ENCODE data around the gene S1PR2. TPM values are rescaled to one million over a fixed set of nuclear protein-coding genes. Genes with fewer than 3 reads are reported as not detected.
"Not testable (repeated sequence)": the region's sequence is repeated elsewhere in the genome, so short reads cannot be mapped to it uniquely, and the experiment has no call there.

S1PR2 gene
- total RNA-seq, 2 donors from 2014 or later: 8.3 to 15.6 TPM

DNA sequence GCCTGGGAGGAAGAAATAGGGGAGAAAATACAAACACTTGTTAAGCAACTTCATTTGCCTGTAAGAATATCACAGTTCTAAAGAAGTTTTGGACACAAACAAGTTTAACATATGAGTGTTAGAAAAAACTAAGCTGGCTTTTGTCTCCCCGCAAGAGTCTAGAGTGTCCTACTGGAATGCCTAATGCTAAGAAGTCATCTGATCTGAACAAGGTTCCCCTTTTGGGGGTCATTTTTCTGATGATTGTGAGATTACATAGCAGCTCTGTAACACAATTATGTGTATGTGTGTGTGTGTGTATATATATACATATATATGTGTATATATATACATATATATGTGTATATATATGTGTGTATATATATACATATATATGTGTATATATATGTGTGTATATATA lies 49.1 kb downstream of the S1PR2 start:
- DNase-seq (ENCODE audit: low spot score) (no peak), ATAC-seq (ENCODE audit: insufficient number of reproducible peaks, low FRiP score, low read depth) (no peak)
- Histone ChIP-seq H3K9me3 (no peaks in the 10 kb centered on the region), H3K36me3 (peaks cover 15% of the 10 kb centered on the region), H3K27ac (no peak overlapping the region), H3K4me3 (no peak overlapping the region), H3K4me1 (ENCODE audit: control insufficient read depth in 1 of 2, low read depth in 2 of 2) (no peaks in the 10 kb centered on the region), H3K27me3 (replicated peaks; ENCODE audit: insufficient read depth) (no peaks in the 10 kb centered on the region)
- TF ChIP-seq, protein P1, sequence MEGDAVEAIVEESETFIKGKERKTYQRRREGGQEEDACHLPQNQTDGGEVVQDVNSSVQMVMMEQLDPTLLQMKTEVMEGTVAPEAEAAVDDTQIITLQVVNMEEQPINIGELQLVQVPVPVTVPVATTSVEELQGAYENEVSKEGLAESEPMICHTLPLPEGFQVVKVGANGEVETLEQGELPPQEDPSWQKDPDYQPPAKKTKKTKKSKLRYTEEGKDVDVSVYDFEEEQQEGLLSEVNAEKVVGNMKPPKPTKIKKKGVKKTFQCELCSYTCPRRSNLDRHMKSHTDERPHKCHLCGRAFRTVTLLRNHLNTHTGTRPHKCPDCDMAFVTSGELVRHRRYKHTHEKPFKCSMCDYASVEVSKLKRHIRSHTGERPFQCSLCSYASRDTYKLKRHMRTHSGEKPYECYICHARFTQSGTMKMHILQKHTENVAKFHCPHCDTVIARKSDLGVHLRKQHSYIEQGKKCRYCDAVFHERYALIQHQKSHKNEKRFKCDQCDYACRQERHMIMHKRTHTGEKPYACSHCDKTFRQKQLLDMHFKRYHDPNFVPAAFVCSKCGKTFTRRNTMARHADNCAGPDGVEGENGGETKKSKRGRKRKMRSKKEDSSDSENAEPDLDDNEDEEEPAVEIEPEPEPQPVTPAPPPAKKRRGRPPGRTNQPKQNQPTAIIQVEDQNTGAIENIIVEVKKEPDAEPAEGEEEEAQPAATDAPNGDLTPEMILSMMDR (IDR thresholded peaks at IDR 0.05): no peak

DNA sequence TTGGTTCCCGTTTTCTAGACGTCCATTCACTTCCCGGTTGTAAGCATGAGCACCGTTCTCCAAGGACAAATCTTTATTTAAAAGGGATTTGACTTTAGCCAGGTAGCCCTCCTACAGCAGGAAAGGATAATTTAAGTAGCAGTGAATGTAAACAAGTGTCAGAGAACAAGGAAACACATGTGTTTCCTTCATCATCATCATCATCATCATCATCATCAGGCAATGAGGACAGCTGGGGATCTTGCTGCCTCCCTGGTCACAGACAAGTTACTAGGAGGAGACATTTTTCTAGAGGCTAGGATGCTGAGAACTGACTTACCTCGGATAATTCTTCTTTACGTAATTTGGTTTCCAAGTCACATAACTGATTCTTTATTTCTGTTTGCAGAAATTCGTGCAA lies 50.7 kb downstream of the S1PR2 start:
- H3K4me1 ChIP-seq (ENCODE audit: control insufficient read depth in 1 of 2, low read depth in 2 of 2): no peaks in the 10 kb centered on the region
- no peak overlapping the region for H3K27ac ChIP-seq
- TF ChIP-seq, protein P1 (IDR thresholded peaks at IDR 0.05): no peak
- ATAC-seq (ENCODE audit: insufficient number of reproducible peaks, low FRiP score, low read depth) (no peak), DNase-seq (ENCODE audit: low spot score) (no peak)
- peaks cover 18% of the 10 kb centered on the region for H3K36me3 ChIP-seq
- no peaks in the 10 kb centered on the region for H3K9me3 ChIP-seq
- no peak overlapping the region for H3K4me3 ChIP-seq
- H3K27me3 ChIP-seq (replicated peaks; ENCODE audit: insufficient read depth): no peaks in the 10 kb centered on the region

DNA sequence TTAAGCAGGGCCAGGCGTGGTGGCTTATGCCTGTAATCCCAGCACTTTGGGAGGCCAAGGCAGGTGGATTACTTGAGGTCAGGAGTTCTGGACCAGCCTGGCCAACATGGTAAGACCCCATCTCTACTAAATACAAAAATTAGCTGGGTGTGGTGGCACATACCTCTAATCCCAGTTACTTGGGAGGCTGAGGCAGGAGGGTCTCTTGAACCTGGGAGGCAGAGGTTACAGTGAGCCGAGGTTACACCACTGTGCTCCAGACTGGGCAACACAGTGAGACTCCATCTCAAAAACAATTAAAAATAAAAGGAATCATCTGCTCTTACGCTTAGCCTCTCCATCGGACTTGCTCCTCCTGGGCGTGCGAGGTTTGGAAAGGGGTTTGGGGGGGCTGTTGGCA lies 51.1 kb downstream of the S1PR2 start:
- not testable (repeated sequence) for H3K4me1 ChIP-seq (ENCODE audit: control insufficient read depth in 1 of 2, low read depth in 2 of 2); H3K4me3 ChIP-seq; DNase-seq (ENCODE audit: low spot score); H3K27me3 ChIP-seq (replicated peaks; ENCODE audit: insufficient read depth); H3K9me3 ChIP-seq; H3K27ac ChIP-seq; ATAC-seq (ENCODE audit: insufficient number of reproducible peaks, low FRiP score, low read depth)
- H3K36me3 ChIP-seq: peaks cover 21% of the 10 kb centered on the region

DNA sequence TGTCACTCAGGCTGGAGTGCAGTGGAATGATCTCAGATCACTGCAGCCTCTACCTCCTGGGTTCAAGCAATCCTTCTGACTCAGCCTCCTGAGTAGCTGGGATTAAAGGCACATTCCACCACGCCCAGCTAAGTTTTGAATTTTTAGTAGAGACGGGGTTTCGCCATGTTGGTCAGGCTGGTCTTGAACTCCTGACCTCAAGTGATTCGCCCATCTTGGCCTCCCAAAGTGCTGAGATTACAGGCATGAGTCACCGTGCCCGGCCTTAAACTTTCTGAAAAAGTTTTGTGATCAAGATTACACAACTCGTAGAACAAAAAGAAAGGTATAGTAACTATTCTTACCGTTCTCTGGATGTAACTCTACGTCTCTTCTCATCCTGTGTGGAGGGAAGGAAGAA lies 57.6 kb downstream of the S1PR2 start:
- no peak for ATAC-seq (ENCODE audit: insufficient number of reproducible peaks, low FRiP score, low read depth)
- Histone ChIP-seq H3K4me3 (no peak overlapping the region), H3K36me3 (peaks cover 19% of the 10 kb centered on the region), H3K4me1 (ENCODE audit: control insufficient read depth in 1 of 2, low read depth in 2 of 2) (no peaks in the 10 kb centered on the region), H3K9me3 (no peaks in the 10 kb centered on the region), H3K27me3 (replicated peaks; ENCODE audit: insufficient read depth) (no peaks in the 10 kb centered on the region), H3K27ac (no peak overlapping the region)
- TF ChIP-seq, protein P1 (IDR thresholded peaks at IDR 0.05): no peak
- DNase-seq (ENCODE audit: low spot score): no peak

Other genes starting within 250 kb of the S1PR2 start
- gene COL5A3, start 220.8 kb downstream of the S1PR2 start, total RNA-seq: 10 to 100 TPM; 11.1 to 14.3 TPM
- not detected for gene RDH8, start 217.8 kb downstream of the S1PR2 start, total RNA-seq
- 10 to 100 TPM; 42.5 to 56.5 TPM for gene SHFL, start 145.0 kb downstream of the S1PR2 start, total RNA-seq
- not detected for gene ANGPTL6, start 128.7 kb downstream of the S1PR2 start, total RNA-seq
- 10 to 100 TPM; 14.6 to 39.0 TPM for gene PPAN, start 125.0 kb downstream of the S1PR2 start, total RNA-seq
- 10 to 100 TPM in 1 of 2 donors, 1 to 10 TPM in 1; 4.5 to 11.6 TPM for gene P2RY11, start 119.6 kb downstream of the S1PR2 start, total RNA-seq
- 100 to 1,000 TPM; 194 to 212 TPM for gene EIF3G, start 111.4 kb downstream of the S1PR2 start, total RNA-seq
- gene DNMT1, start 36.4 kb downstream of the S1PR2 start, total RNA-seq: 10 to 100 TPM; 57.5 to 61.2 TPM
- 10 to 100 TPM; 28.4 to 29.9 TPM for gene MRPL4, start 20.9 kb upstream of the S1PR2 start, total RNA-seq
- gene ICAM1, start 39.8 kb upstream of the S1PR2 start, total RNA-seq: 100 to 1,000 TPM in 1 of 2 donors, 10 to 100 TPM in 1; 41.4 to 160 TPM
- 1 to 10 TPM in 1 of 2 donors, under 1 TPM in 1; 0.95 to 2.0 TPM for gene ICAM4, start 55.6 kb upstream of the S1PR2 start, total RNA-seq
- gene ICAM5, start 58.6 kb upstream of the S1PR2 start, total RNA-seq: under 1 TPM; 0.41 to 0.49 TPM
- 1 to 10 TPM in 1 of 2 donors, not detected in 1; 5.3 TPM for gene ZGLP1, start 78.5 kb upstream of the S1PR2 start, total RNA-seq
- 10 to 100 TPM; 13.4 to 35.8 TPM for gene FDX2, start 84.7 kb upstream of the S1PR2 start, total RNA-seq
- gene RAVER1, start 102.2 kb upstream of the S1PR2 start, total RNA-seq: 10 to 100 TPM; 31.8 to 33.4 TPM
- 1 to 10 TPM; 3.5 to 8.0 TPM for gene ICAM3, start 108.3 kb upstream of the S1PR2 start, total RNA-seq
- 10 to 100 TPM; 79.3 to 96.7 TPM for gene TYK2, start 149.2 kb upstream of the S1PR2 start, total RNA-seq
- 100 to 1,000 TPM; 133 to 166 TPM for gene CDC37, start 172.2 kb upstream of the S1PR2 start, total RNA-seq
- 10 to 100 TPM; 24.9 to 25.5 TPM for gene PDE4A, start 189.2 kb upstream of the S1PR2 start, total RNA-seq

Data from thoracic aorta (tissue), 2 donors.